G401 (cell line): ENCODE data around the gene AMD1. TPM values are rescaled to one million over a fixed set of nuclear protein-coding genes. Genes with fewer than 3 reads are reported as not detected.
"Not testable (repeated sequence)": the region's sequence is repeated elsewhere in the genome, so short reads cannot be mapped to it uniquely, and the experiment has no call there.

Experiments
- DNase-seq: peaks from one replicate; pipeline ENCODE4 v3.0.0-alpha.2; 2015; ENCODE audit warnings: low spot score
- in situ Hi-C: cut with HindIII; loops from 2 replicates; pipeline ENCODE4 v1.10.0; 2016; ENCODE audit warnings: low sequenced_read_pairs, mixed read lengths
- total RNA-seq: library from RNA; depleted of rRNA; stranded (reverse); fragments of >200 nt; shearing (Covaris generic); gene quantifications from 2 replicates; pipeline ENCODE4 v1.2.3, GENCODE V29; 2014; rRNA removed

AMD1 gene
- total RNA-seq, 1 experiment from 2014 or later: 142 TPM

DNA sequence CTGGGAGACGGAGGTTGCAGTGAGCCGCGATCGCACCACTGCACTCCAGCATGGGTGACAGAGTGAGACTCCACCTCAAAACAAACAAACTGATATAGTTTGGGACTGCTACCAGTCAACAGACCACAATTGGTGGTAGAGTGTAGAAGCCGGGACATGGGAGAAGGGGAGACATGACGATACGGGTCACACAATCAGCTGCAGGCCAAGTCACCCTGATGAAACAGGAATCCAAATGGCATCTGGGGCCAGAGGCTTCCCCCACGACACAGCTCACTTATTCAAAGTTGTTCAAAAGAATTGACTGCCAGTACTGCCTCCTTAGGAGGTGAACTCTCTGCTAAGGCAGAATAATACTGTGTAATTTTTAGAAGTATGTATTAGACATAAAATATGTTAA is 27.5 kb downstream of the AMD1 start:
- in situ Hi-C loops: no loop called here
- DNase-seq: no peak

DNA sequence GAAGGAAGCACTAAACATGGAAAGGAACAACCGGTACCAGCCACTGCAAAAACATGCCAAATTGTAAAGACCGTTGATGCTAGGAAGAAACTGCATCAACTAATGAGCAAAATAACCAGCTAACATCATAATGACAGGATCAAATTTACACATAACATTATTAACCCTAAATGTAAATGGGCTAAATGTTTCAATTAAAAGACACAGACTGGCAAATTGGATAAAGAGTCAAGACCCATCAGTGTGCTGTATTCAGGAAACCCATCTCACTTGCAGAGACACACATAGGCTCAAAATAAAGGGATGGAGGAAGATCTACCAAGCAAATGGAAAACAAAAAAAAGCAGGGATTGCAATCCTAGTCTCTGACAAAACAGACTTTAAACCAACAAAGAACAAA is 31.7 kb downstream of the AMD1 start:
- in situ Hi-C loops, DNase-seq: not testable (repeated sequence)

DNA sequence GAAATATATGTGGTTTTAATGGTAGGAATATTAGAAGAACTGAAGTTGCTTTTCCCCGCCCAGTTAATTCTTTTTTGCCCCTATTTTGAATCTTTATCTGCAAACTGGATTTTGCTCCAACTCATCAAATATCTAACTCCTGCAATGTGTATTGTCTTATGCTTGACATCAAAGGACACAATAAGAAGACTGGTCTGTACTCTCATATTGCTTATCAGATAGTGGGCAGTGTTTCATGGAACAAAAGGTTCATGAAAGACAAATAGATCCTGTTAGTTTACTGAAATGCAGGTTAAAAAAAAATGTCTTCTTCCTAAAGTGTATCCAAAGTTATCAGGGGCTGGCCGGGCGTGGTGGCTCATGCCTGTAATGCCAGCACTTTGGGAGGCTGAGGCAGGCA is 56.2 kb downstream of the AMD1 start:
- DNase-seq: no peak
- in situ Hi-C loops: no loop called here

DNA sequence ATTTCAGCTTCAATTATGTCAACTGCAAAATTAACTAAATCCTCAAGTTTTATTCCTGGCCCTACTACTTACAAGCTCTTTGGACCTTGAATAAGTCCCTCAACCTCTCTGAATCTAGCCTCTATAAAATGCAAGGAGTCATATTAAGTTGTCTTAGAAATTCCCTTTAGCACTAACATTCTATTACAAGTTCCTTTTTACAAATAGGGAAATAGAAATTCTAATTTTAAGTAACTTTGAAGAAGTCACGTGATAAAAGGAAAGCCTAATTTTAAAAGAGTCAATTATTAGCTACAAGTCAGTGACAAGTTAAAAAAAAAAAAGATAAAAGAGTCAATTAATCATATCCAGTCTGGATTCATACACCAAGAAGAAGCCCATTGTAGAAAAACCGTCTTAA is 59.3 kb downstream of the AMD1 start:
- no peak for DNase-seq
- in situ Hi-C loops: no loop called here

DNA sequence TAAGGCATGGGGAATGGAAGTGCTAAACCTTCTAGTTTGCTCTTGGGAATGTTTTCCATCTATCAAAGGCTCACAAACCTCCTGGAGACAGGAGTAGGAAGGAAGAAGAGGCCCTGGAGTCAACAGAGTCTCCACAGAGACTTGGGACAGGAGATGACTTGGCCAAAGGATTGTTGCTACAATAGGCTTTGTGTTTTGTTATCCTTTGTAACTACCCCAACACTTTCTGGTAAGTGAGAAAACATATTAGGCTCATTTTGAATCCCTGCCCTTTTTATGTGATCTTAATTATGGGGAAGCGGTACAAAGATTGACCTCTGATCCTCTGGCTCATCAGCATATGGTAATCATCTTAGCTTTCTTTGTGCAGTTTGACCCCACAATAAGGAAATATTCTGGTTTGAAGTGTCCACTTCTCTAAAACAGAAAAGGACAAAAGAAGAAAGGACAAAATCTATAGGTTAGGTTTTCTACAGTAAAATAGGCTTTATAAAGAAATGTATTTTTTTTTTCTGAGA is 59.9 kb downstream of the AMD1 start:
- in situ Hi-C loops: no loop called here
- no peak for DNase-seq

DNA sequence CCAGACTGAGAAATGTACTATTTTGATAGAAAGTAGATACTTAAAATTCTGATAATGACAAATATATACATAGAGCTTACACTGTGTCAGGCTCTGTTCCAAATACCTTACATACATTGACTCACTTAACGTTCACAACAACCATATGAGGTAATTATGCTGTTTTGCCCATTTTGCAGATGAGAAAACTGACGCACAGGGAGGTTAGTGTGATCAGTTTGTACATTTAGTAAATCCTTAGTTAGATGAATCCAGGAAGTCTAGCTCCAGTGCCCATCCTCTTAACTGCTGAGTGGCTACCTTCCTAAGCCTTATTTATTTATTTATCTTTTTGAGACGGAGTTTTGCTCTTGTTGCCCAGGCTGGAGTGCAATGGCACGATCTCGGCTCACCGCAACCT is 60.6 kb downstream of the AMD1 start:
- no peak for DNase-seq
- in situ Hi-C loops: no loop called here

DNA sequence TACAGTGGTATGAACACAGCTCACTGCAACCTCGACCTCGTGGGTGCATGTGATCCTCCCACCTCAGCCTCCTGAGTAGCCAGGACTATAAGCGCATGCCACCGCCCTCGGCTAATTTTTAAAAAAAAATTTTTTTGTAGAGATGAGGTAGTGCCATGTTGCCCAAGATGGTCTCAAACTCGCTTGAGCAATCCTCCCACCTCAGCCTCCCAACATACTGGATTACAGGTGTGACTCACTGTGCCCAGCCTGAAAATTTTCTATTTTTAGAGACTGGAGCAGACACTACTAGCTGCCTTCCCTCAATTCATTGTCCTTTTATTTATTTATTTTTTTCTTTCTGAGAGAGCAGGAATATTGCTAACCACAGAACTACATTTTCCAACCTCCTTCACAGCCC is 63.6 kb downstream of the AMD1 start:
- no peak for DNase-seq
- in situ Hi-C loops: no loop called here

DNA sequence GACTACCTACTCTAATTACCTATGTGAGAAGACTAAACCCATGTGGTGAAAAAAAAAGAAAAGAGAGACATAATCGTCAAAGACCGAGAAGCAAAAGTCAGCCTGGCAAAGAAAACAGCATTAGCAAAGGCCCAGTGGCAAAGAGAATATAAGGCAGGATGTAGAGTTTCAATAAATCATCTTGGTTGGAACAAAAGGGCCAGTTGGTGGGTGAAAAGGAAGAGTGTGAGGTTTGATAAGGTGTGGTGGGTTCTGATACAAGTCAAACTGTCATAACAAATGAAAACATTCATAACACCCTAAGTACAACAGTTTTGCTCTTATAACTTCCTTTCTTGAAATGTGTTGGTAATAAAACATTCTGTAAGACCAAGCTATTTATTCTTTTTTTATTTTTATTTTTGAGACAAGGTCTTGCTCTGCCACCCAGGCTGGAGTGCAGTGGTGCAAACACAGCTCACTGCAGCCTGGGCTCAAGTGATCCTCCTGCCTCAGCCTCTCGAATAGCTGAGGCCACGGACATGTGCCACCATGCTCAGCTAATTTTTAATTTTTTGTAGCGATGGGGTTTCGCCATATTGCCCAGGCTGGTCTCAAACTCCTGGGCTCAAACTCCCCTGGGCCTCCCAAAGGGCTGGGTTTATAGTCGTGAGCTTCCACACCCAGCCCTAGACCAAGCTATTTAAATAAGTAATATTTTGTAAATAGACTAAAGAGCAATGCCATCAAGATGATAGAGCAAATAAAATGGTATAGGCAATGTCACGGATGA is 65.0 kb downstream of the AMD1 start:
- in situ Hi-C loops: no loop called here
- DNase-seq: no peak

DNA sequence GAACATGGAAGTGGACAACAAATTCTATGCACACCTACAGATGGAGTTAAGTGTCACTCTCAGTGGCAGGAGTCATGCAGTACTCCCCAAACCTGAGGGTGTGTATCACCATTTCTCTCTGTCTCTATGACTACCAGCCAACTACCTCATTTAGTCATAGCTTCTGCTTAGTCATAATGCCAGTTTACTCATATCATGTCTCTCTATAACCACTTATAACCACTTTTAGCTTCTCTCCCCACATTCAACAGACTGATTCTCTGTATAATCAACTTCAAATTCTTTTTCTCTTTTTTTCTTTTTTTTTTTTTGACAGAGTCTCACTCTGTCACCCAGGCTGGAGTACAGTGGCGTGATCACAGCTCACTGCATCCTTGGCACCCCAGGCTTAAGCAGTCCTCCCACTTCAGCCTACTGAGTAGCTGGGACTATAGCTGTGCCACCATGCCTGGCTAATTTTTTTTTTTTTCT is 70.1 kb downstream of the AMD1 start:
- in situ Hi-C loops: no loop called here
- no peak for DNase-seq

Other genes with a start within 250 kb of the AMD1 start
- 5.2 and 17.2 TPM in 2 replicates for gene CDK19, start 59.3 kb upstream of the AMD1 start, total RNA-seq
- 38.2 and 43.0 TPM in 2 replicates for gene GTF3C6, start 83.9 kb downstream of the AMD1 start, total RNA-seq
- gene RPF2, start 107.3 kb downstream of the AMD1 start, total RNA-seq: 40.7 and 58.9 TPM in 2 replicates
- gene SLC16A10, start 212.7 kb downstream of the AMD1 start, total RNA-seq: 3.7 and 4.2 TPM in 2 replicates